Measurements from ENCODE around the gene ENPP6. TPM values are rescaled to one million over a fixed set of nuclear protein-coding genes. Genes with fewer than 3 reads are reported as not detected.
"Not testable (repeated sequence)": the region's sequence is repeated elsewhere in the genome, so short reads cannot be mapped to it uniquely, and the experiment has no call there.

Gene ENPP6
- total RNA-seq, 2 donors from 2014 or later, result 0.24 to 0.81 TPM

GRCh38 chr4:184231573-184231972 lies 13.9 kb upstream of the ENPP6 start:
- ATAC-seq (replicated peaks in 1 of 2), result no peak
- H3K27ac Mint-ChIP-seq, result no peak overlapping the region
- H3K36me3 Mint-ChIP-seq (ENCODE audit: insufficient read depth in 2 of 2), result no peaks in the 10 kb centered on the region
- H3K4me3 Mint-ChIP-seq, result no peak overlapping the region
- DNase-seq, result no peak
- H3K9me3 Mint-ChIP-seq, result peaks cover 0 to 1% of the 10 kb centered on the region in 2 donors
- H3K27me3 Mint-ChIP-seq (ENCODE audit: low read depth), result peaks cover 7% of the 10 kb centered on the region
- peaks cover 48% of the 10 kb centered on the region for H3K4me1 Mint-ChIP-seq (ENCODE audit: low read depth)

- DNase-seq (no peak), ATAC-seq (replicated peaks in 1 of 2) (no peak)
- peaks cover 7% of the 10 kb centered on the region for H3K27me3 Mint-ChIP-seq (ENCODE audit: low read depth)
- peaks cover 32% of the 10 kb centered on the region for H3K4me1 Mint-ChIP-seq (ENCODE audit: low read depth)
- no peak overlapping the region for H3K4me3 Mint-ChIP-seq
- H3K36me3 Mint-ChIP-seq (ENCODE audit: insufficient read depth in 2 of 2), result no peaks in the 10 kb centered on the region
- no peaks in the 10 kb centered on the region for H3K9me3 Mint-ChIP-seq
- no peak overlapping the region for H3K27ac Mint-ChIP-seq
Measured at GRCh38 chr4:184228056-184228705, 10.5 kb upstream of the ENPP6 start.

GRCh38 chr4:184216515-184216914 lies 1.2 kb downstream of the ENPP6 start:
- H3K9me3 Mint-ChIP-seq, result peaks cover 0 to 2% of the 10 kb centered on the region in 2 donors
- H3K4me1 Mint-ChIP-seq (ENCODE audit: low read depth), result no peaks in the 10 kb centered on the region
- H3K27ac Mint-ChIP-seq, result no peak overlapping the region
- H3K27me3 Mint-ChIP-seq (ENCODE audit: low read depth), result peaks cover 34% of the 10 kb centered on the region
- no peaks in the 10 kb centered on the region for H3K36me3 Mint-ChIP-seq (ENCODE audit: insufficient read depth in 2 of 2)
- no peak for ATAC-seq (replicated peaks in 1 of 2)
- no peak for DNase-seq
- no peak overlapping the region for H3K4me3 Mint-ChIP-seq

DNA sequence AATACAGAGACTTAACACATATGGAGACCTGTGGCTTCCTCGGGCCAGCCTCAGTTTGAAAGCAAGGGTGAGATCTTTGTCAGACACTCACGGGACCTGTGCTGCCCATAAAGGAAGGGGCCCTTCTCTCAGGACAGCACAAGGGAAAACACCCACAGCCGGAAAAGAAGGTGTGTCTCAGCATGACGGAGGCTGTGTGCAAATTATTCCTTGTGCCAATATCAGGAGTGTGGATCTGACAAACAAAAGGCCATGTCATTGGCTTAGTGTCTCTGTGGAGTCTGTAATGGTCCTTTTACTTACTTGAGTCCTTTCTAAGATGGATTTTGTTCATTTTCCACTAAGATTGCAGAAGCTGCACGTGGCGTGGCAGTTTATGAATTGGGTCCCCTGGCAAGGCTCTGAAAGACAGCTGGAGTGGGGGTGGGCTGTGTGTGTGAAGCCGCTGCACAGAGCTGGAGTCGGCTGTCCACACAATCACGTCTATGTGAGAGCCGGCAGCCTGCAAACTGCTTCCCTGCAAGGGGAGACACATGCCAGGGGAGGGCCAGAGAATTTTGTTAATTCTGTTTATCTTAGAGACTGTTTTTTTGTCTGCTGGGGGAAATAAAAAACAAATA lies 1.9 kb downstream of the ENPP6 start:
- H3K27me3 Mint-ChIP-seq (ENCODE audit: low read depth), result peaks cover 27% of the 10 kb centered on the region
- peaks cover 0 to 2% of the 10 kb centered on the region in 2 donors for H3K9me3 Mint-ChIP-seq
- no peak overlapping the region for H3K27ac Mint-ChIP-seq
- ATAC-seq (replicated peaks in 1 of 2) (no peak), DNase-seq (no peak)
- no peaks in the 10 kb centered on the region for H3K36me3 Mint-ChIP-seq (ENCODE audit: insufficient read depth in 2 of 2)
- no peak overlapping the region for H3K4me3 Mint-ChIP-seq
- H3K4me1 Mint-ChIP-seq (ENCODE audit: low read depth), result no peaks in the 10 kb centered on the region

DNA sequence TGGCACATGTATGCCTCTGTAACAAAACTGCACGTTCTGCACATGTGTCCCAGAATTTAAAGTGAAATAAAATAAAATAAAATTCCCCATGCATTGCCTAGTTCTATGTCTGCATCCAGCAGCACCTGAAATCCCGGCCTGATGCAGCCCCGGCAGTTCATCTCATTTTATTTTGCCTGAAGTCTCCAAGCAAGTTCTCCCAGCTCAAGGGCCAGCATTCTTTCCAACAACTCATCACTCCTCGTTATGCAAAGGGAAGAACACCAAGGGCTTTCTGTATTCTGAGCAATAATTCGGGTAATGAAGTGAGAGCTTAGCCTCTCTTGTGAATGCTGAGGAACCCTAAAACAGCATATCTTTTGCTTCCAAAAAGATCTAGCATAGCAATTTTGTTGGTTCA lies 2.7 kb downstream of the ENPP6 start:
- no peak overlapping the region for H3K27ac Mint-ChIP-seq
- peaks cover 25% of the 10 kb centered on the region for H3K27me3 Mint-ChIP-seq (ENCODE audit: low read depth)
- ATAC-seq (replicated peaks in 1 of 2), result no peak

GRCh38 chr4:184207734-184208607 lies 9.7 kb downstream of the ENPP6 start:
- not testable (repeated sequence) for H3K4me1 Mint-ChIP-seq (ENCODE audit: low read depth); DNase-seq; ATAC-seq (replicated peaks in 1 of 2); H3K9me3 Mint-ChIP-seq; H3K27ac Mint-ChIP-seq; H3K4me3 Mint-ChIP-seq; H3K36me3 Mint-ChIP-seq (ENCODE audit: insufficient read depth in 2 of 2)
- peaks cover 18% of the 10 kb centered on the region for H3K27me3 Mint-ChIP-seq (ENCODE audit: low read depth)

More for the DNA sequence above, 2.7 kb downstream of the ENPP6 start:
- peaks cover 0 to 2% of the 10 kb centered on the region in 2 donors for H3K9me3 Mint-ChIP-seq
- DNase-seq, result no peak
- no peaks in the 10 kb centered on the region for H3K36me3 Mint-ChIP-seq (ENCODE audit: insufficient read depth in 2 of 2)
- no peaks in the 10 kb centered on the region for H3K4me1 Mint-ChIP-seq (ENCODE audit: low read depth)
- H3K4me3 Mint-ChIP-seq, result no peak overlapping the region

DNA sequence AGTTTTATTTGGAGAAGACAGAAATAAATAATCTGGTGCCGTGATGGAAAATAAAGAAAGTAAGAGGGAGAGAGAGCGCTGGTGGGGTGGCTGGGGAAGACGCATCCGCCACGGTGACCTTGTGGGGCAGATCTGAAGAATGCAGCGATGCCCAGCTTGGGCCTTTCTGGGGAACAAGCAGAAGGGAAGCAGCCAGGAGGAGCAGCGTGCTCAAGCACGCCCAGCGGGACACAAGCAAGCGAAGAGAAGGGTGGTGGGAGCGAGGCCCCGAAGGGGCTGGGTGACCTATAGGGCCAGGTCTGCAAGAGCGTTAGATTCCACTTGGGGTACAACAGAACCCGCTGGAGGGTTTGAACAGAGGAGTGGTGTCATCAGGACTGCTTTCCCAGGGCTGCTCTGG lies 12.4 kb downstream of the ENPP6 start:
- no peaks in the 10 kb centered on the region for H3K36me3 Mint-ChIP-seq (ENCODE audit: insufficient read depth in 2 of 2)
- no peak for ATAC-seq (replicated peaks in 1 of 2)

GRCh38 chr4:184203300-184203699 lies 14.4 kb downstream of the ENPP6 start:
- no peaks in the 10 kb centered on the region for H3K9me3 Mint-ChIP-seq
- no peak for DNase-seq
- H3K27me3 Mint-ChIP-seq (ENCODE audit: low read depth), result peaks cover 18% of the 10 kb centered on the region
- no peak overlapping the region for H3K27ac Mint-ChIP-seq
- H3K4me1 Mint-ChIP-seq (ENCODE audit: low read depth), result no peaks in the 10 kb centered on the region
- no peaks in the 10 kb centered on the region for H3K36me3 Mint-ChIP-seq (ENCODE audit: insufficient read depth in 2 of 2)
- no peak for ATAC-seq (replicated peaks in 1 of 2)
- H3K4me3 Mint-ChIP-seq, result no peak overlapping the region

More for the DNA sequence above, 12.4 kb downstream of the ENPP6 start:
- Mint-ChIP-seq H3K4me3 (no peak overlapping the region), H3K9me3 (no peaks in the 10 kb centered on the region), H3K27ac (no peak overlapping the region), H3K27me3 (ENCODE audit: low read depth) (peaks cover 18% of the 10 kb centered on the region), H3K4me1 (ENCODE audit: low read depth) (no peaks in the 10 kb centered on the region)
- no peak for DNase-seq

GRCh38 chr4:184201179-184201578 lies 16.5 kb downstream of the ENPP6 start:
- DNase-seq (no peak), ATAC-seq (replicated peaks in 1 of 2) (no peak)
- peaks cover 17% of the 10 kb centered on the region for H3K27me3 Mint-ChIP-seq (ENCODE audit: low read depth)
- H3K4me1 Mint-ChIP-seq (ENCODE audit: low read depth), result no peaks in the 10 kb centered on the region
- H3K27ac Mint-ChIP-seq, result no peak overlapping the region
- H3K9me3 Mint-ChIP-seq, result no peaks in the 10 kb centered on the region
- no peaks in the 10 kb centered on the region for H3K36me3 Mint-ChIP-seq (ENCODE audit: insufficient read depth in 2 of 2)
- no peak overlapping the region for H3K4me3 Mint-ChIP-seq

DNA sequence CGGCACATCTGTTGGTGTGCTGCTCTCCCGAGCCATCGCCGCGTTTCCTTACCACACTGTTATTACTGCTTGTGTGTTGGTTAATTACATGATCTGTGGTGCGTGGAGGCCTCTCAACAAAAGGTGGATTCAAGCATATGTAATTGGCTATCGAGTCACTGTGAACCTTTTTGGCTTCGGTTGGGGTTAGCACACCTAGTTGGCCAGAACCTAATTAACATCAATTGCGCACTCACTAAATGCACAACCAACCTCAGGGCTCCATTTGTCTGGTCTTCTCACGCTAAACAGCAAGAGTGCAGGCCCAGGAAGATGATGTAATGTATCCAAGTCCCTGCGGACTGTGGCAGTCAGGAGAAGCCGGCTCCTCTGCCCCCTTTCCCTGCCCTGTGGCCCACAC lies 17.4 kb downstream of the ENPP6 start:
- Mint-ChIP-seq H3K4me1 (ENCODE audit: low read depth) (no peaks in the 10 kb centered on the region), H3K36me3 (ENCODE audit: insufficient read depth in 2 of 2) (no peaks in the 10 kb centered on the region), H3K9me3 (no peaks in the 10 kb centered on the region), H3K27ac (no peak overlapping the region), H3K4me3 (no peak overlapping the region), H3K27me3 (ENCODE audit: low read depth) (peaks cover 18% of the 10 kb centered on the region)
- no peak for ATAC-seq (replicated peaks in 1 of 2)
- DNase-seq, result no peak

DNA sequence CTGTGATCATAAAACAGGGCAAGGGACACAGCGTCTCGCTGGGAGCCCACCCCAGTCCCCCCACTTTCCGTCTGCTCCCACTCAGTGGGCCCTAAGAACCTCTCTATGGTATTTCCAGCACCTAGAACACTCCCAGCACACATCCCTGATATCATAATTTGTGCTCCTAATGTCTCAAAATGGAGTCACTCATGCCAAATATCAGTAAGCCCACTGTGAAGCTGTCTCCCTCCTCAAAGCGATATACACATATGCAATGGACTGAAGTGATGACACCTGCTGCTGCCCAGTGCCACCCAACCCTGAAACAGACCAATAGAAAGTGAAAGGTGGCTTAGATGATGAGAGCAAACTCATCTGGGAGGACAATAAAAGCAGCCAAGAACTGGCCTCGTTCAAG lies 17.9 kb downstream of the ENPP6 start:
- Mint-ChIP-seq H3K9me3 (no peaks in the 10 kb centered on the region), H3K27me3 (ENCODE audit: low read depth) (peaks cover 16% of the 10 kb centered on the region), H3K36me3 (ENCODE audit: insufficient read depth in 2 of 2) (no peaks in the 10 kb centered on the region), H3K4me1 (ENCODE audit: low read depth) (no peaks in the 10 kb centered on the region), H3K4me3 (no peak overlapping the region), H3K27ac (no peak overlapping the region)
- no peak for ATAC-seq (replicated peaks in 1 of 2)
- no peak for DNase-seq

DNA sequence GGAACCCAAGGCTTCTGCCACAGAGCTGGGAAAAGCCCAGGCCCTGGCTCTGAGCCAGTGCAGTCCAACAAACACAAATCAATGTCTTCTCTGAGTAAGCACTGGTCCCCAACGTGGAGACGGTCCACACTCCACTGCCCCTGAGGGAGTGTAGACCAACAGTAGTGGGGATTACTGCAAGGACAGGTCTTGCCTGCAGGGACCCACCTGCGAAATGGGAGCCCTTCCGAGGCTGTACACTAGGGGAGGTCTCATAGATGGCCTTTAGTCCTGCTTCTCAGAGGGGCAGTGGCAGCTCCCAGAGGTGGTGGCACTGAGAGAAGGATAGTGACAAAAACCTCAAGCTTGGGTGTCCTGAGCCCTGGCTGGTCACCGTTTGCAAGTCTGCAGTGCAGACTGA lies 19.5 kb downstream of the ENPP6 start:
- Mint-ChIP-seq H3K4me3 (no peak overlapping the region), H3K27ac (no peak overlapping the region), H3K9me3 (no peaks in the 10 kb centered on the region), H3K4me1 (ENCODE audit: low read depth) (no peaks in the 10 kb centered on the region), H3K36me3 (ENCODE audit: insufficient read depth in 2 of 2) (no peaks in the 10 kb centered on the region), H3K27me3 (ENCODE audit: low read depth) (peaks cover 17% of the 10 kb centered on the region)
- ATAC-seq (replicated peaks in 1 of 2) (no peak), DNase-seq (no peak)

GRCh38 chr4:184197536-184198082 lies 20.1 kb downstream of the ENPP6 start:
- Mint-ChIP-seq H3K27ac (no peak overlapping the region), H3K4me1 (ENCODE audit: low read depth) (no peaks in the 10 kb centered on the region), H3K4me3 (no peak overlapping the region), H3K27me3 (ENCODE audit: low read depth) (peaks cover 20% of the 10 kb centered on the region), H3K9me3 (no peaks in the 10 kb centered on the region), H3K36me3 (ENCODE audit: insufficient read depth in 2 of 2) (no peaks in the 10 kb centered on the region)
- no peak for DNase-seq
- ATAC-seq (replicated peaks in 1 of 2), result no peak

Measured in activated T-cell treated with anti-CD3 and anti-CD28 coated beads, Interleukin-2, amount 50 U/mL, for 72 hours (primary cell).